ENCODE data around the gene CLASRP.
A peak's percentile ranks its signal among the peaks of the same experiment; 100 is the strongest.

The CLASRP gene

GRCh38 chr19:45087531-45087930 is 48.7 kb downstream of the CLASRP start:
- DNase-seq (ENCODE audit: low spot score): peak; percentile 79

DNA sequence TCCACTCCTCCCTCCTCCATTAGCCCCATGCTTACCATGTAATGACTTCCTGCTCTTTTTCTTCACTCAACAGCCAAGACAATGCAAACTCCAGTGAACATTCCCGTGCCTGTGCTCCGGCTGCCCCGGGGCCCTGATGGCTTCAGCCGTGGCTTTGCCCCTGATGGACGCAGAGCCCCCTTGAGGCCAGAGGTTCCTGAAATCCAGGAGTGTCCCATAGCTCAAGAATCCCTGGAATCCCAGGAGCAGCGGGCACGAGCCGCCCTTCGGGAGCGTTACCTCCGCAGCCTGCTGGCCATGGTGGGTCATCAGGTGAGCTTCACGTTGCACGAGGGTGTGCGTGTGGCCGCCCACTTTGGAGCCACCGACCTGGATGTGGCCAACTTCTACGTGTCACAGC is 51.2 kb downstream of the CLASRP start:
- DNase-seq (ENCODE audit: low spot score): no peak

- no peak for DNase-seq (ENCODE audit: low spot score)
Measured at GRCh38 chr19:45090606-45091005, 51.8 kb downstream of the CLASRP start.

DNA sequence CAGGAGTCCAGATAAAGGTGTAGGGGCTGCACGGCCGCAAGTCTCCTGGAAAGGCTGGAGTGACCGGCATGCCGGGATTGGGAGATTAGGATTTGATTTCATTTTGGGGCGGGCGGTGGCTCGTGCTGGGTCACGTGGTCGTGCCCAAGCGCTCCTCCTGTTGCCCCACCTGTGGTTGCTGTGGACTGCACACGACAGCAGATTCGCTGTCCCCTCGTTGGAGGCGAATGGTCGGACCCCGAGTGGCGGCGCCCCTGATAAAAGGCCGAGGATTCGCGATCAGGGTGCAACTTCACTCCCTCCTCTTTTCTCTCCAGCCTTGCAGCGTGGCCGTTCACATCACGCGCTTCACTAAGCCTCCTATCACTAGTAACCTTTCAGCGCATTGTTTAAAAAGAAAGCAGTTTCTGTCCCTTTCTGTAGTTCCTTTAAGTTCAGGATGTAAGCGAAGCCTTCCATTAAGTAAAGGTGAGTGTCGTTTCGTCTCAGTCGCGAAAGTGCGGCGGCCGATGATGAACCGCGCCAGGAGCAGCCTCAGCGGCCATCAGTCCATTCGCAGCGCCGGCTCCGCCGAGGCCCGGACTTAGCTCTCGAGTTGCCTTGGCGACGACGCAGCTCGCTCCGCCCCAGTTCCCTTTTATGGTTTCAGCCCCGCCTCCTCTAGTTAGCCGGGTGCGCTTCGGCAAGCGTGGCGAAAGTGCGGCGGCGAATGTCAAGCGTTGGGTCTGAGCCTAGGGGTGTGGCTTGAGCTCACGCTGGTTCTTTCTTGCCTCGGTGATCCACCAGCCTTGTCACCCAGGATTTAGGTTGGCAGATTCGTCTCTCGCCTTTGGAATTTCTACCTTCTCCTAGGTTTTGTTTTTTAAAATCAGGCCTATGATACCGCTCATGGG is 52.4 kb downstream of the CLASRP start:
- DNase-seq (ENCODE audit: low spot score): peak; percentile 98

- peak; percentile 95 for DNase-seq (ENCODE audit: low spot score)
Measured at GRCh38 chr19:45092747-45093678, 54.2 kb downstream of the CLASRP start, which contains the start of gene PPP1R37. Gene PPP1R37 (plus strand): TSS chr19:45093179. CDS start chr19:45093326, 147 bp downstream.

- no peak for DNase-seq (ENCODE audit: low spot score)
Measured at GRCh38 chr19:45094137-45094536, 55.3 kb downstream of the CLASRP start.

DNA sequence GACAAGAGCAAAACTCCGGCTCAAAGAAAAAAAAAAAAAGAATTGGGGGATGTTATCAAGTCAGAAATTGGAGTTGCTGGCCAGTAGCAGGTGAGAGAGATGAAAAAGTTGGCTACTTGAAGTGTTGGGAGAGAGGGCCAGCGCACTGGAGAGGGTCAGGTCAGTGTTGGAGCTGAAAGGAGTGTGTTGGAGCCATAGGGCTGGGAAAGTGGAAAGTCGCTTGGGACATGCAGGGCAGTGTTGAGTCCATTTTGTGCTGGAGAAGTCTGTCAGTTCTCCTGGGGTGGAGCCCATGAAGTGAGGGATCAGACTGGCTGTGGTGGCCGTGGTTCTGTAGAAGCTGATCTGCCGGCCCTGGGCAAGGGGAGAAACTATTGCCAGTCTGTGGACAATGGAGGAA is 55.9 kb downstream of the CLASRP start:
- DNase-seq (ENCODE audit: low spot score): no peak

GRCh38 chr19:45095496-45096413 is 56.9 kb downstream of the CLASRP start:
- DNase-seq (ENCODE audit: low spot score): no peak

DNA sequence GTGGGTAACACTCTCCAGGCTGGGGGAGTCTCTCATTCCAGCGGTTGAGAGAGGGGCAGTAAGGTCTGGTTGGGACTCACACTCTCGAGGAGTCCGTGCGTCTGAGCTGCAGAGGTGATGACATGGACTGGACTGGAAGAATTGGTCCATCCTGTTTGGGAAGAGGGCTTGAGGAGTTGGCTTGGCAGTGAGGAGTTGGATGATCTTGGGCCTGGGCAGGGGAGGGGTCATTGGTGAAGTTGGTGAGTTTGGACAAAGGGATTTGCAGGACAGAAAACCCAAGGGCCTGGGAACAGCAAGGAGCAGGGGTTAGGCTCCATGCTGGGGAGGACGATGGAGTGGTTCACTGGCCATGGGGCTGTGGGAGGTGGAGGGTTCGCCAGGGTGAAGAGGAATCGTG is 57.9 kb downstream of the CLASRP start:
- DNase-seq (ENCODE audit: low spot score): no peak

DNA sequence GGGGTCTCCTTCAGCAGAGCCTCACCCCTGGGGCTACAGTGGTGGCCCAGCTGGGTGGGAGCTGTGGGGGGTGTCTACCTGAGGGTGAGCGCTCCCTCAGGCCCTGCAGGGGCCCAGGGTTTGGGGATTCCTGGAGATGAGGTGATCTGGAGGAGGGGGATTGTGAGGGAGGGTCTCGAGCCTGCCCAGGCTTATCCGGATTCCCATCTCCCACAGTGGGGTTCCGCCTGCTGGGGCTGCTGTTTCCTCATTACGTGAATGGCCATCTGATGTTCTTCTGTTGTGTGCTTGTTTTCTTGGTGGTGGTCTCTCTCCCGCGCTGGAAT is 58.6 kb downstream of the CLASRP start:
- DNase-seq (ENCODE audit: low spot score): no peak

DNA sequence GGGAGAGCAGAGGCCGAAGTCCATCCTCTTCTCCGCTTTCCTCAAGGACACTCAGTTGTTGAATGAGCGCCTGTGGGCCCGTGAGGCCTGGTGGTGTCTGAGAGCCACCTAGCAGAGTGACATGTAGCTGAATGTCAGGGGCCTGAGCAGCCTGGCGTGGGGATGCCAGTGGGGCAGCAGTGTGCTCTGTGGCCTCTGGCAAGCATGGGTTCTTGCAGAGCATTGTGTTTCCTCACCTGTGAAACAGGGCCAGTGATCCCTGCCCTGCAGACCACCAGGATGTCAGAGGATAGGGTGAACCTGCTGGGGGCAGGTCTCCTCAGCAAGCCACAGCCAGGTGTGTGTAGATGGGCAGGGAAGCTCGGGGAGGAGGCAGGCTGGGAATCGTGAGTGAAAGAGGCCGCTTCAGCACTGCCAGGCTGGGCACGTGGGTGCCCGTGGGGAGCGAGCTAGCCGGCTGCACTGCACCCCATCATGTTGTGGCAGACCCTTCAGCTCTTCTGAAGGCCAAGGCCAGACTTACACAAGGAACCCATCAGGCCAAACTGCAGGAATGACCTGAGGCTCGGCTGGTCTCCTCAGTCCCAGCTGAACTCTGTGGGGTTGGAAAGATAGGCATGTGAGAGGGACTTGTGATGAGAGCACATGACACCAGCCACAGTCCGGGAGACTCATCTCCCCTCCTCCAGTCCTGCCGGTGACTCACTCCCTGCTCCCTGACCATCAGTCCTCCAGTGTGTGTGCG is 59.1 kb downstream of the CLASRP start:
- DNase-seq (ENCODE audit: low spot score): no peak

- DNase-seq (ENCODE audit: low spot score): no peak
Measured at GRCh38 chr19:45098521-45099466, 59.9 kb downstream of the CLASRP start.

- no peak for DNase-seq (ENCODE audit: low spot score)
Measured at GRCh38 chr19:45099467-45100191, 60.8 kb downstream of the CLASRP start.

GRCh38 chr19:45100201-45100600 is 61.4 kb downstream of the CLASRP start:
- no peak for DNase-seq (ENCODE audit: low spot score)

- no peak for DNase-seq (ENCODE audit: low spot score)
Measured at GRCh38 chr19:45100846-45101252, 62.0 kb downstream of the CLASRP start.

- no peak for DNase-seq (ENCODE audit: low spot score)
Measured at GRCh38 chr19:45101806-45102205, 63.0 kb downstream of the CLASRP start.

DNA sequence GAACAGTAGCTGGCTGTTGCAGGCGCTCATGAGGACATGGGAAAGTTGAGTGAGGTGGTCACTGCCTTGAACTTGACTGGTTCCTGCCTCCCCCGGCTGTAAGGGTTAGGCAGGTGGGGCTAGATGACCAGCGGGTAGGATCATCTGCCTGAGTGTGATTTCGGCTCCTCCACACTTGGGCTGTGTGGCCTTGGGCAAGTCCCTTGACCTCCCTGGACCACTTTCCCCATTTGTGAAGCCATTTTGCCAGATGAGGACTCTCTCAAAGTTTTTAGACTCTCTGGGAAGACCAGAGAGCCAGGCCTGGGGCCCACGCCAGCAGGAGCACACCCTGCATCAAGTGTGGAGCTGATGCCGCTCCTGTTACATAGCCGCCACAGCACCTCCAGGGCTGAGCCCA is 63.6 kb downstream of the CLASRP start:
- DNase-seq (ENCODE audit: low spot score): no peak

DNA sequence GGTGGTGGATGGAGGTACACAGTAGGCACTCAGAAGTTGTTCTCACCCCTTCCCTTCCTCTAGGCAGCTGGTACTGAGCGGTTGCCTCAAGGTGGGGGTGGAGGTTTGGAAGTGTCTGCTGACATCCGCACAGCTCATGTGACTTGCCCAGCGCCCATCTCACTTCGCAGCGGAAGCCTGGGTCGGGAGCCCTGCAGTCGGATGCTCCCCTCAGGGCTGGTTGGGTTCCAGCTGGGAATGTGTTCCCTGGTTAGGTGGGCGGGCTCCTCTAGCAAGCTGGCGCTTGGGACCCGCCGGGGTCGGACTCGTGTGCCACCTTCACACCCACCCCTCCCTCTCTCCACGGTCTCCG is 64.3 kb downstream of the CLASRP start:
- peak; percentile 42 for DNase-seq (ENCODE audit: low spot score)
